NCI-H2196 treated with DMSO at 0.1 percent for 48 hours (cell line): Measurements from ENCODE around the gene SPTBN1.

ENCODE experiments used
- DNase-seq: peaks from one replicate; lab custom pipeline; 2025; ENCODE audit not compliant: unreplicated experiment; lab: John Stamatoyannopoulos, UW

The SPTBN1 gene

GRCh38 chr2:54570925-54571694 lies 115.0 kb downstream of the SPTBN1 start:
- no peak for DNase-seq

- DNase-seq: peak; percentile 9
These were observed 116.1 kb downstream of the SPTBN1 start for GRCh38 chr2:54572262-54572635.

- DNase-seq: no peak
These were observed 116.8 kb downstream of the SPTBN1 start for GRCh38 chr2:54572636-54573536.

- DNase-seq: no peak
These were observed 117.4 kb downstream of the SPTBN1 start for GRCh38 chr2:54573537-54573919.

GRCh38 chr2:54574107-54574859 lies 118.2 kb downstream of the SPTBN1 start:
- no peak for DNase-seq

GRCh38 chr2:54574860-54575247 lies 118.7 kb downstream of the SPTBN1 start:
- DNase-seq: no peak

GRCh38 chr2:54575379-54575888 lies 119.3 kb downstream of the SPTBN1 start:
- DNase-seq: no peak

- DNase-seq: peak; percentile 27
These were observed 120.9 kb downstream of the SPTBN1 start for GRCh38 chr2:54577035-54577434.

- DNase-seq: no peak
These were observed 122.0 kb downstream of the SPTBN1 start for GRCh38 chr2:54577944-54578647.

GRCh38 chr2:54578648-54579045 lies 122.5 kb downstream of the SPTBN1 start:
- no peak for DNase-seq

GRCh38 chr2:54579061-54579681 lies 123.0 kb downstream of the SPTBN1 start:
- DNase-seq: no peak

GRCh38 chr2:54579682-54580620 lies 123.8 kb downstream of the SPTBN1 start:
- DNase-seq: no peak

- DNase-seq: no peak
These were observed 125.4 kb downstream of the SPTBN1 start for GRCh38 chr2:54581326-54582039.

GRCh38 chr2:54582987-54583386 lies 126.9 kb downstream of the SPTBN1 start:
- no peak for DNase-seq

GRCh38 chr2:54584598-54584997 lies 128.5 kb downstream of the SPTBN1 start:
- DNase-seq: no peak

- DNase-seq: no peak
These were observed 129.1 kb downstream of the SPTBN1 start for GRCh38 chr2:54585136-54585733.

- no peak for DNase-seq
These were observed 129.9 kb downstream of the SPTBN1 start for GRCh38 chr2:54586062-54586461.

- DNase-seq: no peak
These were observed 130.4 kb downstream of the SPTBN1 start for GRCh38 chr2:54586494-54586893.
